Nephron (organoid): ENCODE measurements around the gene COPB1.
A peak's percentile ranks its signal among the peaks of the same experiment; 100 is the strongest.

Source experiments
- H3K27ac Mint-ChIP-seq, 3 experiments: 2 replicates each; pipeline ENCODE4 v1.8.0; 2020; ENCODE audit warnings: mixed read lengths in 3 of 3, mild to moderate bottlenecking in 2 of 3, moderate library complexity in 1 of 3
- H3K27me3 Mint-ChIP-seq: 2 replicates; pipeline ENCODE4 v1.8.0; 2021; ENCODE audit warnings: low read depth, mild to moderate bottlenecking, moderate library complexity, mixed read lengths
- H3K36me3 Mint-ChIP-seq: 2 replicates; pipeline ENCODE4 v1.8.0; 2020; ENCODE audit warnings: low read depth, mixed read lengths
- H3K4me1 Mint-ChIP-seq: 2 replicates; pipeline ENCODE4 v1.8.0; 2020; ENCODE audit warnings: mixed read lengths
- H3K4me3 Mint-ChIP-seq, 3 experiments: 2 replicates each; pipeline ENCODE4 v1.8.0; 2020; ENCODE audit warnings: mild to moderate bottlenecking in 3 of 3, mixed read lengths in 3 of 3, moderate library complexity in 2 of 3
- H3K9me3 Mint-ChIP-seq: 2 replicates; pipeline ENCODE4 v1.8.0; 2020; ENCODE audit warnings: mixed read lengths
- TF ChIP-seq, protein P1 (sequence below), 3 experiments: fragments of 200-600 bp; sonication (generic); IDR thresholded peaks; one replicate each; pipeline ENCODE4 v1.5.0; 2021; ENCODE audit warnings: antibody characterized with exemption in 3 of 3; ENCODE audit not compliant: unreplicated experiment in 3 of 3

The COPB1 gene

DNA sequence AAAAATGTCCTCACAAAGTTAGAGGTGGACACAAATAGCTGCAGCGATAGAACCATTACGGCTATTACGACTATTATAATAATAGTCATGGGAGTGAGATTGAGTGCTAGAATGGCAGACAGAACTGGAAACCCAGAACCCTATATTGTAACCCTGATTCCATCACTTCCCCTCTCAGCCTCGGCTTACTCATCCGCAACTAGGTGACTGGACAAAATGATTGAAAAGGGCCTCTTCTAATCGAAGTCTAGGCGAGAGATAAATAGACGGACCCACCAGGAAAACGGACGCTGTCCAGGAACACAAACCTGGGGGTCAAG is 19.9 kb upstream of the COPB1 start:
- Mint-ChIP-seq H3K9me3 (no peaks in the 10 kb centered on the region), H3K27me3 (no peaks in the 10 kb centered on the region), H3K27ac (peak overlapping the region; percentile 96 to 98 (median 97)), H3K4me3 (peak overlapping the region; percentile 93 to 96 (median 96)), H3K4me1 (peaks cover 26% of the 10 kb centered on the region), H3K36me3 (peaks cover 29% of the 10 kb centered on the region)
- TF ChIP-seq, protein P1, sequence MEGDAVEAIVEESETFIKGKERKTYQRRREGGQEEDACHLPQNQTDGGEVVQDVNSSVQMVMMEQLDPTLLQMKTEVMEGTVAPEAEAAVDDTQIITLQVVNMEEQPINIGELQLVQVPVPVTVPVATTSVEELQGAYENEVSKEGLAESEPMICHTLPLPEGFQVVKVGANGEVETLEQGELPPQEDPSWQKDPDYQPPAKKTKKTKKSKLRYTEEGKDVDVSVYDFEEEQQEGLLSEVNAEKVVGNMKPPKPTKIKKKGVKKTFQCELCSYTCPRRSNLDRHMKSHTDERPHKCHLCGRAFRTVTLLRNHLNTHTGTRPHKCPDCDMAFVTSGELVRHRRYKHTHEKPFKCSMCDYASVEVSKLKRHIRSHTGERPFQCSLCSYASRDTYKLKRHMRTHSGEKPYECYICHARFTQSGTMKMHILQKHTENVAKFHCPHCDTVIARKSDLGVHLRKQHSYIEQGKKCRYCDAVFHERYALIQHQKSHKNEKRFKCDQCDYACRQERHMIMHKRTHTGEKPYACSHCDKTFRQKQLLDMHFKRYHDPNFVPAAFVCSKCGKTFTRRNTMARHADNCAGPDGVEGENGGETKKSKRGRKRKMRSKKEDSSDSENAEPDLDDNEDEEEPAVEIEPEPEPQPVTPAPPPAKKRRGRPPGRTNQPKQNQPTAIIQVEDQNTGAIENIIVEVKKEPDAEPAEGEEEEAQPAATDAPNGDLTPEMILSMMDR (IDR thresholded peaks at IDR 0.05; ENCODE audit: unreplicated experiment in 3 of 3), result no peak

DNA sequence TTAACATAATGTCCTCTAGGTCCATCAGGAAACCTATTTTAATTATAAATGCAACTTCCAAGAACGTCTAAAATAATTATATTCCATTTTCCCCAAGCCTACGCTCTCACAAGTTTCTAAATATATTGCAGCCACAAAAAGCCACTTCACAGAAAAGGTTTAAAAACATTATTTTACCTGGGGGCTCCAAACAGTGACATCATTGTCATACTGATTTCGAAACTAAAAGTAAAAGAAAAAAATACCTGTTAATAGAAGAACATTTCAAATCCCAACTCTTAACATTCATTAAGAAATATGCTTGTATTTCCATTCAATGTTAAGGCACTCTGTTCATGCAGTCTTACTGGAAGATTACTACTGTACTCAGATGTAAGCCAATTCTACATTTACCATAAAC is 19.2 kb upstream of the COPB1 start:
- peaks cover 26% of the 10 kb centered on the region for H3K4me1 Mint-ChIP-seq
- H3K27me3 Mint-ChIP-seq, result no peaks in the 10 kb centered on the region
- H3K27ac Mint-ChIP-seq, result peak overlapping the region; percentile 96 to 98 (median 97)
- TF ChIP-seq, protein P1 (IDR thresholded peaks at IDR 0.05; ENCODE audit: unreplicated experiment in 3 of 3), result no peak
- peak overlapping the region; percentile 93 to 96 (median 96) for H3K4me3 Mint-ChIP-seq
- H3K9me3 Mint-ChIP-seq, result no peaks in the 10 kb centered on the region
- peaks cover 35% of the 10 kb centered on the region for H3K36me3 Mint-ChIP-seq

DNA sequence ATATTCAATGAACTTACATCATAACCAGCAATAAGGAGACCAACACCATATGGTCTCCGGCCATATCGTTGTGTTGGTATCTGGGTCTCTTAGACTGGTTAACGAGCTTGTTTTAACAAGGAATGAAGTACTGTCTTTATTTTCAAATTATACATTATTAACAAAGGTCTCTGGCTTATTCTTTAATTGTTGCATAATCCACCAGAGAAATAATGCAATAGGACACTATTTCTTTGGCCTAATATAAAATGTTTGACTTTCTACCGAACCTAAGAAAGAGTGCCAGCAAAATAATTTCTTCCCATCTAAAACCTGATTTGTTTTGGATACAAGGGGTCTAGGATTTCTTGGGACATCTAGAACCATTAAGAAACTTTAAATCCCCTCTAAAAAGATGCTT is 14.2 kb upstream of the COPB1 start:
- H3K4me1 Mint-ChIP-seq, result peaks cover 8% of the 10 kb centered on the region
- peaks cover 62% of the 10 kb centered on the region for H3K36me3 Mint-ChIP-seq
- H3K9me3 Mint-ChIP-seq, result no peaks in the 10 kb centered on the region
- TF ChIP-seq, protein P1 (IDR thresholded peaks at IDR 0.05; ENCODE audit: unreplicated experiment in 3 of 3), result no peak
- H3K27ac Mint-ChIP-seq, result no peak overlapping the region
- no peaks in the 10 kb centered on the region for H3K27me3 Mint-ChIP-seq
- no peak overlapping the region for H3K4me3 Mint-ChIP-seq

DNA sequence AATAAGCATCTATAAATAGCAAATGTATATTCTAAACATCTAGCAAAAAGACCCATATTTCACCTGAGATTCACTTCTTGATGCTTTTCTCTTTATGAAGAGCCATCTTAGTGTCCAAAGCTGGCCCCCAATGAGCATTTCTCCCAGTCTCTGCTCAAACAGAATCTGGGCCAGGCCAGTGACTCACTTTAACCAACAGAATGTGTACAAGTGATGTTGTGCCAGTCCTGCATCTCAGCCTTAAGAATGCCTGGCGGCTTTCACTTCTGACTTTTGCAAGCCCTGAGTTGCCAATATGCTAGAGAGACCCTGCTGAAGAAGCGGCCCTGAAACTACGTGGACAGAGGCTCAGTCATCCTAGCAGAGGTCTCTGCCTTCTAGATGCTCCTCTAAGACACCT is 6.9 kb upstream of the COPB1 start:
- H3K27ac Mint-ChIP-seq, result no peak overlapping the region
- H3K36me3 Mint-ChIP-seq, result peaks cover 62% of the 10 kb centered on the region
- H3K4me1 Mint-ChIP-seq, result no peaks in the 10 kb centered on the region
- no peaks in the 10 kb centered on the region for H3K27me3 Mint-ChIP-seq
- TF ChIP-seq, protein P1 (IDR thresholded peaks at IDR 0.05; ENCODE audit: unreplicated experiment in 3 of 3), result no peak
- H3K4me3 Mint-ChIP-seq, result no peak overlapping the region
- H3K9me3 Mint-ChIP-seq, result no peaks in the 10 kb centered on the region

DNA sequence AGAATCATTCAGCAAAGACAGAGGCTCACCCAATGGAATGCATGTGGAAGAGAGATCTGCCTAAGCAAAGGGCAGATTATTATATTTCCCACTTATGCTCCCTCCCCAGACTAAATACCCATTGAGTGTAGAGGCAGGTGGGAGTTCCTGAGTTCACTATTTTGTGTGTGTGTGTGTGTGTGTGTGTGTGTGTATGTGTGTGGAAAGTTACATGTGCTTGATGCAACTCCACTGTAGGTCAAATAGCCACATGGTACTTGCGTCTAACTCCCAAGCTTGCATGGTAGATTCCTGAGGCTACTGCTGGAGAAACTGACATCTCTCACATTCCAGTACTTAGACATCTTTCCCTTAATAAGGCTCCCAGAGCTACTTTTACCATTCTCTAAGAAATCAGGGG is 3.4 kb upstream of the COPB1 start:
- no peak overlapping the region for H3K4me3 Mint-ChIP-seq

DNA sequence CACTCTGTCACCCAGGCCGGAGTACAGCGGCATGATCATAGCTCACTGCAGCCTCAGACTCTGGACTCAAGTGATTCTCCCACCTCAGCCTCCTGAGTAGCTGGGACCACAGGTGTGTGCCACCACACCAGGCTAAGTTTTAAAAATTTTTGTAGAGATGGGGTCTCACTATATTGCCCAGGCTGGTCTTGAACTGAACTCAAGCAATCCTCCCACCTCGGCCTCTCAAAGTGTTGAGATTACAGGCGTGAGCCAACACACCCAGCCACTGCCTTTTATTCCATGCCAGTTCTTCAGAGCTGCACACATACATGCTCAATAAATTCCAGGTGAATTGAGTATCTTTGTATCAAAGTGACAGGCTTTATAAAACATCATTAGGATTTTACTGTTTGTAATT is 2.4 kb upstream of the COPB1 start:
- peak overlapping the region in 1 of 3 experiments; percentile 38 for H3K4me3 Mint-ChIP-seq

More for the DNA sequence above, 3.4 kb upstream of the COPB1 start:
- TF ChIP-seq, protein P1 (IDR thresholded peaks at IDR 0.05; ENCODE audit: unreplicated experiment in 3 of 3), result no peak
- no peak overlapping the region for H3K27ac Mint-ChIP-seq
- peaks cover 45% of the 10 kb centered on the region for H3K36me3 Mint-ChIP-seq
- H3K4me1 Mint-ChIP-seq, result peaks cover 15% of the 10 kb centered on the region
- H3K9me3 Mint-ChIP-seq, result no peaks in the 10 kb centered on the region
- no peaks in the 10 kb centered on the region for H3K27me3 Mint-ChIP-seq

More for the DNA sequence above, 2.4 kb upstream of the COPB1 start:
- Mint-ChIP-seq H3K27me3 (no peaks in the 10 kb centered on the region), H3K36me3 (peaks cover 49% of the 10 kb centered on the region), H3K27ac (no peak overlapping the region), H3K4me1 (peaks cover 24% of the 10 kb centered on the region), H3K9me3 (no peaks in the 10 kb centered on the region)
- TF ChIP-seq, protein P1 (IDR thresholded peaks at IDR 0.05; ENCODE audit: unreplicated experiment in 3 of 3), result no peak
